ENCODE measurements around the gene NEFH.

GRCh38 chr22:29457730-29458129, 22.3 kb upstream of the NEFH start:
- TF ChIP-seq, protein P1, sequence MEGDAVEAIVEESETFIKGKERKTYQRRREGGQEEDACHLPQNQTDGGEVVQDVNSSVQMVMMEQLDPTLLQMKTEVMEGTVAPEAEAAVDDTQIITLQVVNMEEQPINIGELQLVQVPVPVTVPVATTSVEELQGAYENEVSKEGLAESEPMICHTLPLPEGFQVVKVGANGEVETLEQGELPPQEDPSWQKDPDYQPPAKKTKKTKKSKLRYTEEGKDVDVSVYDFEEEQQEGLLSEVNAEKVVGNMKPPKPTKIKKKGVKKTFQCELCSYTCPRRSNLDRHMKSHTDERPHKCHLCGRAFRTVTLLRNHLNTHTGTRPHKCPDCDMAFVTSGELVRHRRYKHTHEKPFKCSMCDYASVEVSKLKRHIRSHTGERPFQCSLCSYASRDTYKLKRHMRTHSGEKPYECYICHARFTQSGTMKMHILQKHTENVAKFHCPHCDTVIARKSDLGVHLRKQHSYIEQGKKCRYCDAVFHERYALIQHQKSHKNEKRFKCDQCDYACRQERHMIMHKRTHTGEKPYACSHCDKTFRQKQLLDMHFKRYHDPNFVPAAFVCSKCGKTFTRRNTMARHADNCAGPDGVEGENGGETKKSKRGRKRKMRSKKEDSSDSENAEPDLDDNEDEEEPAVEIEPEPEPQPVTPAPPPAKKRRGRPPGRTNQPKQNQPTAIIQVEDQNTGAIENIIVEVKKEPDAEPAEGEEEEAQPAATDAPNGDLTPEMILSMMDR (IDR thresholded peaks at IDR 0.05), result no peak
- no peak for TF ChIP-seq POLR2A (IDR thresholded peaks at IDR 0.05)

All from right lobe of liver (tissue), 4 donors.